ENCODE data around the gene DTNB.

DTNB gene

GRCh38 chr2:25373269-25373981 lies 300.0 kb downstream of the DTNB start:
- TF ChIP-seq RAD21 (IDR thresholded peaks at IDR 0.05; ENCODE audit: low read depth) (no peak), CREB1 (IDR thresholded peaks at IDR 0.05; ENCODE audit: low read depth) (no peak), EGR1 (IDR thresholded peaks at IDR 0.05) (no peak), CEBPB (IDR thresholded peaks at IDR 0.05) (no peak), YY1 (IDR thresholded peaks at IDR 0.05; ENCODE audit: low read depth) (no peak), NFIC (IDR thresholded peaks at IDR 0.05) (peak; percentile 21; the same call in 1 of the 2 replicates)
- TF ChIP-seq, protein P1, sequence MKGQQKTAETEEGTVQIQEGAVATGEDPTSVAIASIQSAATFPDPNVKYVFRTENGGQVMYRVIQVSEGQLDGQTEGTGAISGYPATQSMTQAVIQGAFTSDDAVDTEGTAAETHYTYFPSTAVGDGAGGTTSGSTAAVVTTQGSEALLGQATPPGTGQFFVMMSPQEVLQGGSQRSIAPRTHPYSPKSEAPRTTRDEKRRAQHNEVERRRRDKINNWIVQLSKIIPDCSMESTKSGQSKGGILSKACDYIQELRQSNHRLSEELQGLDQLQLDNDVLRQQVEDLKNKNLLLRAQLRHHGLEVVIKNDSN (IDR thresholded peaks at IDR 0.05) = no peak
- TF ChIP-seq, protein P2, sequence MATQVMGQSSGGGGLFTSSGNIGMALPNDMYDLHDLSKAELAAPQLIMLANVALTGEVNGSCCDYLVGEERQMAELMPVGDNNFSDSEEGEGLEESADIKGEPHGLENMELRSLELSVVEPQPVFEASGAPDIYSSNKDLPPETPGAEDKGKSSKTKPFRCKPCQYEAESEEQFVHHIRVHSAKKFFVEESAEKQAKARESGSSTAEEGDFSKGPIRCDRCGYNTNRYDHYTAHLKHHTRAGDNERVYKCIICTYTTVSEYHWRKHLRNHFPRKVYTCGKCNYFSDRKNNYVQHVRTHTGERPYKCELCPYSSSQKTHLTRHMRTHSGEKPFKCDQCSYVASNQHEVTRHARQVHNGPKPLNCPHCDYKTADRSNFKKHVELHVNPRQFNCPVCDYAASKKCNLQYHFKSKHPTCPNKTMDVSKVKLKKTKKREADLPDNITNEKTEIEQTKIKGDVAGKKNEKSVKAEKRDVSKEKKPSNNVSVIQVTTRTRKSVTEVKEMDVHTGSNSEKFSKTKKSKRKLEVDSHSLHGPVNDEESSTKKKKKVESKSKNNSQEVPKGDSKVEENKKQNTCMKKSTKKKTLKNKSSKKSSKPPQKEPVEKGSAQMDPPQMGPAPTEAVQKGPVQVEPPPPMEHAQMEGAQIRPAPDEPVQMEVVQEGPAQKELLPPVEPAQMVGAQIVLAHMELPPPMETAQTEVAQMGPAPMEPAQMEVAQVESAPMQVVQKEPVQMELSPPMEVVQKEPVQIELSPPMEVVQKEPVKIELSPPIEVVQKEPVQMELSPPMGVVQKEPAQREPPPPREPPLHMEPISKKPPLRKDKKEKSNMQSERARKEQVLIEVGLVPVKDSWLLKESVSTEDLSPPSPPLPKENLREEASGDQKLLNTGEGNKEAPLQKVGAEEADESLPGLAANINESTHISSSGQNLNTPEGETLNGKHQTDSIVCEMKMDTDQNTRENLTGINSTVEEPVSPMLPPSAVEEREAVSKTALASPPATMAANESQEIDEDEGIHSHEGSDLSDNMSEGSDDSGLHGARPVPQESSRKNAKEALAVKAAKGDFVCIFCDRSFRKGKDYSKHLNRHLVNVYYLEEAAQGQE (IDR thresholded peaks at IDR 0.05; ENCODE audit: low read depth) = no peak

DNA sequence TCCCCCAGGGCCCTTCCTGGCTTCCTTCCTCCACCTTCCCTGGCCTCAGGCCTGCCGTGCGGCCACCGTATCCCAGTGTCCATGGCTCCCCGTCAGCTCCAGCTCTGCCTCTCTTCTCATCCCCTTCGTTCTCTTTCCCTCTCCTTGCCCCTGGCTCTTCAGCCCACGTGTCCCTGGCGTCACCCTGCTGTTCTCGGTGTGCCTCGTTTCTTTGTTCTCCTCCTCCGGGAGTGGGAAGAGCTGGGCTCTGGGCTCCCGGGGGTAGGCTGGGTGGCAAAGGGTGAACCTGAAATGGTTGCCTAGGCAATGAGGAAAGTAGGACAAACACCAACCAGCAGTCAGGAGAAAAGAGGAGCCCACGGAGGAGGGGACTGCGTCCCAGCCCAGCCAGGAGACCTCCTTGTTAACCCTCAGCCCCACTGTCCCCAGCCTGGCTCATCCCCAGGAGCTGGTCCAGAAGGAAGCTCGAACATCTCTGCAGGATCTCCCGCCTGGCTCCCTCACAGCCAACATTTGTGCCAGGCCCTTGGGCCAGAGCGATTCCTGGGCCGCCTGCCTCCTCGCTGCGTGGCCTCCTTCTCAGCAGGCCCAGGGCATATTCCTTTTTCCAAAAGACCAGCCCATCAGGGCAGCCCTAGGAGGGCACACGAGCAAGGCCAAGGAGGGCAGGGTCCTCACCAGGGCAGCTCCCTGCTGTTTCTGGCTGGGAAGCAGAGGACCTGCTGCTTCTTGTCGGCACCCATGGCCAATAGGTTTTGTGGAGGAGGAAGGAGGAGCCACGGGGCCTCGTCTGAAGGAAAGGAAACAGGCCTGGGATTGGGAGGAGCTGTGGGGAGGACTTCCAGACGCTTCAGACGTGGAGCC lies 300.7 kb downstream of the DTNB start:
- no peak for TF ChIP-seq YY1 (IDR thresholded peaks at IDR 0.05; ENCODE audit: low read depth)

DNA sequence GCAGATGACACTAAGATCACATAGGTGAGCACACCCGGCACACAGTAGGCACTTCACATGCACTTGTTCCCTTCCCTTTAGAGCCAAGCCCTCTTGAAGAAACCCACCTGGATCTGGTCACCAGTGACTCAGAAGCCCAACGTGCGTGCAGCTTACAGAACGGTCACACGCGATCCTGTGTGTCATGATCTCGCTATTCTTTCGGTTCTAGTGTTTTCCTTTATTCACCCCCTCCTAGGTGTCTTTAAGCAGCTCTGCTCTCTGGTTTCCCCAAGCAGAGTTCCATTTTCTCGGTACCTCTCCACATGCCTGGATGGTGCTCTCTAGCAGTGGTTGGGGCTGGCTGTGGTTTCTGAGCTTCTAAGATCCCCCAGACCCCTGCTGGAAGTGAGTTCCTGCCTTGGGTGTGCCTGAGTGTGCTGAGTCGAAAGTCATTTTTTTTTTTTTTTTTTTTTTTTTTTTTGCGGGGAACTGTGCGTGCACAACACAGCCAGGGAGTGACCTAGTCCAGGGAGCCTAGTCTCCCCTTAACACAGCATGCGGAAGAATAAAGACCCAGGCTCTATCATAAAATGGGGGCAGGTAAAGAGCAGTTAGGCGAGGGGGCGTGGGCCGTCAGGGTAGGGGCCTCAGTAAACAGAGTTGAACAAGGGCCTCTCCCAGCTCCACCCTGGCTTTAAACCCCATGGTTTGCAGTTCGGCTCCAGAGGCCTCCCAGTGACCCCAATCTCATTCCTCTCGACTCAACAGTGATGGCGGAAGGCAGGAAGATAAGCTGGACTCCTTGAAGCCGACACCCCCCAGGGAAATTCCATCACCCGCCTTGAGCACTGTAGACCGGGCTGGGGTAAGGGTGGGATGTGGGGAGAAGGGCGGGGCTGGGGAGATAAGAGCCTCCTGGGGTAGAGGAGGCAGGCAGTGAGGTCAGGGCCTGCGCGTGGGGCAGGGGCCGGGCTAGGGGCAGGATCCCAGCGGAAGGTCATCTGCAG lies 301.8 kb downstream of the DTNB start:
- no peak for TF ChIP-seq YY1 (IDR thresholded peaks at IDR 0.05; ENCODE audit: low read depth)
- no peak for TF ChIP-seq FOXM1 (IDR thresholded peaks at IDR 0.05; ENCODE audit: borderline replicate concordance, low read depth)
- TF ChIP-seq, protein P2 (IDR thresholded peaks at IDR 0.05; ENCODE audit: low read depth) = no peak
- TF ChIP-seq ZBTB7A (IDR thresholded peaks at IDR 0.05; ENCODE audit: low read depth) = no peak
- TF ChIP-seq, protein P1 (IDR thresholded peaks at IDR 0.05) = no peak

DNA sequence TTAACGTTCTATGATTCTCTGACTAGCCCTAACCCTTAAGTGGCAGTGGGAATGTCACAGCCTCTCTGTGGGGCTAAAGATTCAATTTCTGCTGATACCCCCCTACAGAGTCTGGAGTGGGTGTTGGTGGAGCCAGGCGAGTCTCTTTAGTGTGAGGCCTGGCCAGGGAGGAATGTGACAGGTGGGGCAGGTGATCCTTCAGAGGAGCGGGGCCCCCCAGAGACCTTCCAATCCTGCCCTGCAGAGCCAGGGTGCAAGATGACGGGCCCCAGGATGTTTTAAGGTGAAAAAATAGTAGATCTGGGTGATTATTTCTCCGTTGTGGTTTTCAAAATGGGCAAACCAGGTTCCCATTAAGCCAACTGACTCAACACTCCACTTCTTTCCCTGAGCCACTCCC lies 303.5 kb downstream of the DTNB start:
- TF ChIP-seq FOXM1 (IDR thresholded peaks at IDR 0.05; ENCODE audit: borderline replicate concordance, low read depth) (no peak), TCF12 (IDR thresholded peaks at IDR 0.05; ENCODE audit: low read depth) (no peak), CEBPB (IDR thresholded peaks at IDR 0.05) (no peak), EP300 (IDR thresholded peaks at IDR 0.05; ENCODE audit: borderline replicate concordance) (no peak), CREB1 (IDR thresholded peaks at IDR 0.05; ENCODE audit: low read depth) (no peak), YY1 (IDR thresholded peaks at IDR 0.05; ENCODE audit: low read depth) (no peak), RAD21 (IDR thresholded peaks at IDR 0.05; ENCODE audit: low read depth) (no peak), EGR1 (IDR thresholded peaks at IDR 0.05) (no peak), TEAD4 (IDR thresholded peaks at IDR 0.05) (no peak), NFIC (IDR thresholded peaks at IDR 0.05) (no peak), TAF1 (IDR thresholded peaks at IDR 0.05; ENCODE audit: low read depth) (no peak)
- TF ChIP-seq, protein P3, sequence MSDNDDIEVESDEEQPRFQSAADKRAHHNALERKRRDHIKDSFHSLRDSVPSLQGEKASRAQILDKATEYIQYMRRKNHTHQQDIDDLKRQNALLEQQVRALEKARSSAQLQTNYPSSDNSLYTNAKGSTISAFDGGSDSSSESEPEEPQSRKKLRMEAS (IDR thresholded peaks at IDR 0.05) = no peak
- TF ChIP-seq, protein P2 (IDR thresholded peaks at IDR 0.05; ENCODE audit: low read depth) = no peak
- TF ChIP-seq, protein P1 (IDR thresholded peaks at IDR 0.05) = no peak
